Measurements from ENCODE around the gene BRMS1L. TPM values are rescaled to one million over a fixed set of nuclear protein-coding genes. Genes with fewer than 3 reads are reported as not detected.

The BRMS1L gene
- total and polyA plus RNA-seq, 2 donors (not counting 1 experiment from before 2014, with no cell fraction given): 3.3 to 9.5 TPM

- Histone ChIP-seq H3K36me3 (ENCODE audit: control insufficient read depth, insufficient read depth, low read length) (no peaks in the 10 kb centered on the region), H3K9ac (ENCODE audit: insufficient read depth, low read length) (no peak overlapping the region), H3K4me1 (ENCODE audit: control insufficient read depth, extremely low read depth, insufficient read depth, low read length) (no peaks in the 10 kb centered on the region), H2AFZ (ENCODE audit: low read length) (no peak overlapping the region), H3K9me3 (ENCODE audit: control insufficient read depth, insufficient read depth, low read depth, low read length) (no peaks in the 10 kb centered on the region), H4K20me1 (ENCODE audit: control insufficient read depth, extremely low read depth, insufficient read depth, low read length) (no peaks in the 10 kb centered on the region), H3K4me2 (ENCODE audit: extremely low read depth, insufficient read depth, low read length) (no peak overlapping the region), H3K27ac (ENCODE audit: insufficient read depth, low read length) (no peak overlapping the region), H3K4me3 (replicated peaks in 1 of 4; ENCODE audit: control extremely low read depth in 1 of 4, insufficient read depth in 1 of 4, low read depth in 3 of 4, low read length in 4 of 4) (no peak overlapping the region), H3K79me2 (ENCODE audit: control insufficient read depth, insufficient read depth, low read length) (no peaks in the 10 kb centered on the region), H3K27me3 (ENCODE audit: control insufficient read depth, insufficient read depth, low read length) (no peaks in the 10 kb centered on the region)
- TF ChIP-seq, protein P1, sequence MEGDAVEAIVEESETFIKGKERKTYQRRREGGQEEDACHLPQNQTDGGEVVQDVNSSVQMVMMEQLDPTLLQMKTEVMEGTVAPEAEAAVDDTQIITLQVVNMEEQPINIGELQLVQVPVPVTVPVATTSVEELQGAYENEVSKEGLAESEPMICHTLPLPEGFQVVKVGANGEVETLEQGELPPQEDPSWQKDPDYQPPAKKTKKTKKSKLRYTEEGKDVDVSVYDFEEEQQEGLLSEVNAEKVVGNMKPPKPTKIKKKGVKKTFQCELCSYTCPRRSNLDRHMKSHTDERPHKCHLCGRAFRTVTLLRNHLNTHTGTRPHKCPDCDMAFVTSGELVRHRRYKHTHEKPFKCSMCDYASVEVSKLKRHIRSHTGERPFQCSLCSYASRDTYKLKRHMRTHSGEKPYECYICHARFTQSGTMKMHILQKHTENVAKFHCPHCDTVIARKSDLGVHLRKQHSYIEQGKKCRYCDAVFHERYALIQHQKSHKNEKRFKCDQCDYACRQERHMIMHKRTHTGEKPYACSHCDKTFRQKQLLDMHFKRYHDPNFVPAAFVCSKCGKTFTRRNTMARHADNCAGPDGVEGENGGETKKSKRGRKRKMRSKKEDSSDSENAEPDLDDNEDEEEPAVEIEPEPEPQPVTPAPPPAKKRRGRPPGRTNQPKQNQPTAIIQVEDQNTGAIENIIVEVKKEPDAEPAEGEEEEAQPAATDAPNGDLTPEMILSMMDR (conservative IDR thresholded peaks at IDR 0.05 in 1 of 2, IDR thresholded peaks at IDR 0.05 in 1 of 2; ENCODE audit: low read depth in 1 of 2, low read length in 2 of 2): no peak
- no peak for TF ChIP-seq EZH2 (IDR thresholded peaks at IDR 0.05; ENCODE audit: low read length, missing control alignments)
- no peak for DNase-seq (ENCODE audit: low read depth in 2 of 2)
Measured at GRCh38 chr14:35897616-35898111, 71.5 kb downstream of the BRMS1L start.

DNA sequence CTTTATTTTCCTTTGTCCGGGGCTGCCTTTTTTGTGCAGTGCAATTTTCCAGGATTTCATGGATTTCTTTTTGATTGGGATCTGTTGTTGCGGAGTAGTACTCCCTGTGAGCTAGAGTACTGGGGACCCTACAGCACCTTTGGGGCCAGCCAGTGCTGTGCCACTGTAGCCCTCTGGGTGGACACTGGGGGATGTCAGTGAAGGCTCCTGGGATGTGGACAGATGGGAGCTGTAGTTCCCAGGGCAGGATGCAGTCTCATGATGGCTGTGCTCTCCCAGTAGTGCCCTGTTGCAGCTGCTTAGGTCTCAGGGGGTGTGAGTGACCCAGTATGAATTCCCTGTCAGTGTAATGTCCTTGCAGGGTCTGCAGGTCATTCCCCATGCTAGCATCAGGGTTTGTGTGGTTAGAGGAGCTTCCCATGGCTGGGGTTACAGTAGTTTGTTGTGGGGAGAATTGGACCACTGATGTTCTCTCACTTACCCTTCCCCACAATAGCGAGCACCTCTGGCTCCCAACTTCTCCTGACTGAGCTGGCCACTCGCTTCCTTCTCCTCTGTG, 72.2 kb downstream of the BRMS1L start:
- Histone ChIP-seq H2AFZ (ENCODE audit: low read length) (no peak overlapping the region), H3K36me3 (ENCODE audit: control insufficient read depth, insufficient read depth, low read length) (no peaks in the 10 kb centered on the region), H3K4me3 (replicated peaks in 1 of 4; ENCODE audit: control extremely low read depth in 1 of 4, insufficient read depth in 1 of 4, low read depth in 3 of 4, low read length in 4 of 4) (no peak overlapping the region), H3K4me1 (ENCODE audit: control insufficient read depth, extremely low read depth, insufficient read depth, low read length) (no peaks in the 10 kb centered on the region), H3K4me2 (ENCODE audit: extremely low read depth, insufficient read depth, low read length) (no peak overlapping the region), H3K27ac (ENCODE audit: insufficient read depth, low read length) (no peak overlapping the region), H4K20me1 (ENCODE audit: control insufficient read depth, extremely low read depth, insufficient read depth, low read length) (no peaks in the 10 kb centered on the region), H3K9me3 (ENCODE audit: control insufficient read depth, insufficient read depth, low read depth, low read length) (no peaks in the 10 kb centered on the region), H3K27me3 (ENCODE audit: control insufficient read depth, insufficient read depth, low read length) (no peaks in the 10 kb centered on the region), H3K9ac (ENCODE audit: insufficient read depth, low read length) (no peak overlapping the region), H3K79me2 (ENCODE audit: control insufficient read depth, insufficient read depth, low read length) (no peaks in the 10 kb centered on the region)
- no peak for DNase-seq (ENCODE audit: low read depth in 2 of 2)
- TF ChIP-seq, protein P1 (conservative IDR thresholded peaks at IDR 0.05 in 1 of 2, IDR thresholded peaks at IDR 0.05 in 1 of 2; ENCODE audit: low read depth in 1 of 2, low read length in 2 of 2): no peak
- no peak for TF ChIP-seq EZH2 (IDR thresholded peaks at IDR 0.05; ENCODE audit: low read length, missing control alignments)

DNA sequence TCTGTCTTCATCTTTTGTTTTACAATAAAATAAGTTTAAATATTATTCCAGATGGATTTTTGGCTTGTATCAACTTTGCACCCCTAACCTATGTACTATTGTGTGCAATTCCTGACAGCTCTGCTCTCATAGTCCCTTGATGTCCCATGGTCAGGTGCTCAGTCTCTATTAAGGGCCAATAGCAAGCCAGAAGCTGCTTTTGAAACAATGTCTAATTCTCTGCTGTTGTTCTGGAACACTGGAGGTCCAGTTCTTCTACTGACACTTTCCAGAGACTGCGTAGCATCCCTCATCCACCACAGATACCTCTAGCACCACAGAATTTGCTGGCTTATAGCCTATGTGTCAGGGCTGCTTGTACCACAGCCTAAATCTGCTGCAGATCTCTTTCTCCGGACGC, 74.6 kb downstream of the BRMS1L start:
- H3K9me3 ChIP-seq (ENCODE audit: control insufficient read depth, insufficient read depth, low read depth, low read length): no peaks in the 10 kb centered on the region
- no peaks in the 10 kb centered on the region for H4K20me1 ChIP-seq (ENCODE audit: control insufficient read depth, extremely low read depth, insufficient read depth, low read length)
- no peak overlapping the region for H3K9ac ChIP-seq (ENCODE audit: insufficient read depth, low read length)
- H3K36me3 ChIP-seq (ENCODE audit: control insufficient read depth, insufficient read depth, low read length): no peaks in the 10 kb centered on the region
- no peak for DNase-seq (ENCODE audit: low read depth in 2 of 2)
- no peak overlapping the region for H3K4me3 ChIP-seq (replicated peaks in 1 of 4; ENCODE audit: control extremely low read depth in 1 of 4, insufficient read depth in 1 of 4, low read depth in 3 of 4, low read length in 4 of 4)
- H3K79me2 ChIP-seq (ENCODE audit: control insufficient read depth, insufficient read depth, low read length): no peaks in the 10 kb centered on the region
- H2AFZ ChIP-seq (ENCODE audit: low read length): no peak overlapping the region
- TF ChIP-seq EZH2 (IDR thresholded peaks at IDR 0.05; ENCODE audit: low read length, missing control alignments): no peak
- TF ChIP-seq, protein P1 (conservative IDR thresholded peaks at IDR 0.05 in 1 of 2, IDR thresholded peaks at IDR 0.05 in 1 of 2; ENCODE audit: low read depth in 1 of 2, low read length in 2 of 2): no peak
- H3K4me2 ChIP-seq (ENCODE audit: extremely low read depth, insufficient read depth, low read length): no peak overlapping the region
- no peaks in the 10 kb centered on the region for H3K27me3 ChIP-seq (ENCODE audit: control insufficient read depth, insufficient read depth, low read length)
- no peaks in the 10 kb centered on the region for H3K4me1 ChIP-seq (ENCODE audit: control insufficient read depth, extremely low read depth, insufficient read depth, low read length)
- no peak overlapping the region for H3K27ac ChIP-seq (ENCODE audit: insufficient read depth, low read length)
